GM19467 (cell line): ENCODE results near the gene RNF183.
A peak's percentile ranks its signal among the peaks of the same experiment; 100 is the strongest.
"Not testable (repeated sequence)": the region's sequence is repeated elsewhere in the genome, so short reads cannot be mapped to it uniquely, and the experiment has no call there.

Experiments
- ATAC-seq: cut with Tn5 transposase; IDR thresholded peaks from one replicate; pipeline ENCODE4 v1.9.1; 2021; ENCODE audit warnings: mild to moderate bottlenecking, moderate library complexity; ENCODE audit not compliant: unreplicated experiment

RNF183 gene

GRCh38 chr9:113275157-113276131 is 27.7 kb downstream of the RNF183 start, which contains the start of the genes CDC26 and PRPF4:
Gene CDC26 (minus strand): TSS chr9:113275572. CDS start chr9:113272507, 3,065 bp downstream.
Gene PRPF4 (plus strand): TSS chr9:113275658. CDS start chr9:113275744, 86 bp downstream.
- ATAC-seq: peak; percentile 98

DNA sequence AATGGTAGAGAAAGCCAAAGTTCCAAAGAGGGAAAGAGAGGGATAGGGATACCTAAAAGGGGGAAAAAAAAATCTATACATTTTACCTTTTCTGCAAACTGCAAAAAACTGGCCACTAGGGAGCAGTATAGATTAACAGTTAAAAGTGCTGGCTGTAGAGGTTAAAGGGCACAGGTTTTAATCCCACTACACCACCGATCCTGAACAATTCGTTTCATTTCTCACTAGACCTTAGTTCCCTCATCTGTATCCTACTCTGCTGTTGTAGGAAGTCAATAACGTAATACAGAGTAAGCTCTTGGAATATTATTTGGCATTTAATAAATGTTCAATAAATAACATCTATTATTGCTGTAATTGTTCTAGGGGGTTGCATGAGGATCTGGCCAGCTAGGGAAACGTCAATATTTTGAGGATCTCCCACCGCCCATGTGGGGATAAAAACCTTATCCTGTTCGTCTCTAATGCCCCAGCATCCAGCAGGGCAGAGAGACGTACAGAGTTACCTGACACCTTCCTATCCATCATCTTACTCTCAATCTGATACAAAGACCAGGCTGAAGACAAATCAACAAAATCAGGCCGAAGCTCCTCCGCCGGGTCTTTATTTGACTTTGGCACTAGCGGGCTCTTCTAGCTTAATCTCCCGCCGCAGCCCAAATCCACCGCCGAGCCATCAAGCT is 28.6 kb downstream of the RNF183 start:
- peak; percentile 12 for ATAC-seq

DNA sequence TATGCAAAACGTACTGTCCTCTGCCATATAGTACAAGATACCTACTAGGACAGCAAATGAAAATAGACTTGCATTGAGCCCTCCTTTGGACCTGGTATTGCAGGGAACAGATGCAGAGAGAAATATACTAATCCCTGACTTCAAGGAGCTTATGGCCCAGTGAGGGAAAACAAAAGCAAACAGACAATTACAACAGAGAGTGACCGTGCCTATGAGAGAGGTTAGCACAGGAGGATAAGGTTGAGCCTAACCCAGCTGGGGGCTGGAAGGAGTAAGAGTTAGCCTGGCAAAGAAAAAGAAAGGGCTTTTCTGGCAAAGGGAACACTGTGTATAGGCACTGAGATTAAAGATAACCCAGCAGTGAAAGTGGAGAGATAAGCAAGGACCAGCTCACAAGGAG is 33.3 kb downstream of the RNF183 start:
- no peak for ATAC-seq

- ATAC-seq: no peak
These were observed 33.8 kb downstream of the RNF183 start for GRCh38 chr9:113269355-113269754.

DNA sequence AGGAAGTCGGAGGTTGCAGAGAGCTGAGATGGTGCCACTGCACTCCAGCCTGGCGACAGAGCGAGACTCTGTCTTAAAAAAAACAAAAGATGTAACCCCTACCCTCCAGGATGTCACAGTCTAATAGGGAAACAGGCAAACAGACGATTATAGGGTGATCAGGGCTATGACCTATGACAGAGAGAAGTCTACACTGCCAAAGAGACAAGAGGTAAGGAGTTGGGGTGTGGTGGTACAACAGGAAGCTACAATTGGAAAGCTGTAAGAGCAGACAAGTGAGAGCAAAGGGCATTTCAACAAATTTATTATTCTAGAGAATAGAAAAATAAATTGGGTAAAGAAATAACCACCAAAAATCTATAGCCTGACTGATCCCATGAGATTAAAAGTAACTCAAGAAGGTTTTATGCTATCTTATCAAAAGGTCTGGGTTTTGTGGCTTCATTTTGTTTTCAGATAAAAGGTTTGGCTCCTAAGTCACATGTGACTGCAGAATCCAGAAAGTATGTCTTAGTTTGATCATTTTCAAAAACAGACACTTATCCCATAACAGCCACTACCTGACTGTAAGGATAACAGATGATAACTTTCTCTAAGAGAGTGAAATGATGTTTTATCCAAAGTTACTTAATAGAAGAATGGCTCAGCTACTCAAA is 35.1 kb downstream of the RNF183 start:
- ATAC-seq: no peak

DNA sequence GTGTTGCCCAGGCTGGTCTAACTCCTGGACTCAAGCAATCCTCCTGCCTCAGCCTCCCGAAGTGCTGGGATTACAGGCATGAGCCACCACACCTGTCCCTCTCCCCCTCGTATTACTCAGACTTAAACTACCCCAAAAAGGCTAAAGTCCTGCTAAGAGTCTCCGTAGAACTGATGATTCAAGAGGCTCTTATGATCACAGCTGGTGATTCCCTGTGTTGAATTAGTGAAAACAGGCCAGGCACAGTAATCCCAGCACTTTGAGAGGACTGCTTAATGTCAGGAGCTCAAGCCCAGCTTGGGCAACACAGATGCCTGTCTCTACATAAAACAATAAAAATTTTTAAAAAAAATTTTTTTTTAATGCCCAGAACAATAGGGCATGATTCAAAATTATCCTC is 37.0 kb downstream of the RNF183 start:
- ATAC-seq: no peak

- no peak for ATAC-seq
These were observed 41.1 kb downstream of the RNF183 start for GRCh38 chr9:113261917-113262671.

DNA sequence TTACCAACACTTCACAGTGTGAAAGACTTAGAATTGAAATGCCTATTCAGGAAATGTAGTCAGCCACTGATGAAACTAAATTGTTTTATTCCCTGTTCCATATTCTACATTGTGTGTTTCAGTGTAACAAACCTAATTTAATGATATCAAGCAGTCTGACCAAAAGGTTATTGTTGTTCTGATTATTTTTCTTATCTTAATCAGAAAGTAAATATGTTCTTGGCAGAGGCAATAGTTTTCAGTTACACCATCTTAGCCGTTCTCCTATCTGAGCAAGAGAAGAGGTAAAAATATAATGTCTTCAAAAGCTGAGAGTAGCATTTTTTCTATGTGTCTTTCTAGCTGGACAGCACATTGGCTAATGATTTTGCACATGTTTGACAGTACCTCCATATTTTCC is 44.9 kb downstream of the RNF183 start:
- ATAC-seq: no peak

DNA sequence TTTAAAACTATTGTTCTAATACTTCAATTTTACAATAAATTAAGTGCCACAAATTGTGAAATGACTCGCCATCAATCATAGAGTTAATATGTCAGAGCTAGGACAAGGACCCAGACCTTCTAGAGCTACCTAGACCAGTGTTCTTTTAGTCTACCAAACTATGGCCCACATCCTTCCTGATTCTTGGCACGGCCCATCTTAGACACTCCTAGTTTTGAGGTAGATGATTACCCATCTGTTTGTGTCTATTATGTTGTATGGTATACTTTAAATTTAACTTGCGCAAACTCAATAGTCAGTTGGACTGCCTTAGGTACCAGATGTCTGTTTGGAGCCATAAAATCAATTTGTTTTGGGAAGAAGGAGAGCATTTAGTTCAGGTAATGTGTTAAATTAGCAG is 45.3 kb downstream of the RNF183 start:
- ATAC-seq: no peak

DNA sequence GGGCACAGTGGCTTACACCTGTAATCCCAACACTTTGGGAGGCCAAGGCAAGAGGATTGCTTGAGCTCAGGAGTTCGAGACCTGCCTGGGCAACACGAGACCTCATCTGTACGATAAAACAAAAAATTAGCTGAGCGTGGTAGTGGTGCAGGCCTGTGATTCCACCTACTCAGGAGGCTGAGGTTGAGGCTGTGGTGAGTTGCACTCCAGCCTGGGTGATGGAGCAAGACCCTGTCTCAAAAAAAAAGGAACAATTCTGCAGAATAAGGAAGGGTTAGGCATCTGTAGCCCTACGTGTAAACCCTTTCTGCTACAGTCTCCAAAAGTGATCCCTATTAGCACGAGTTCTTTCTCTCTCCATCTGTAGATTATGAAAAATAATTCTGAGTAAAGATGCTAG is 47.7 kb downstream of the RNF183 start:
- no peak for ATAC-seq

DNA sequence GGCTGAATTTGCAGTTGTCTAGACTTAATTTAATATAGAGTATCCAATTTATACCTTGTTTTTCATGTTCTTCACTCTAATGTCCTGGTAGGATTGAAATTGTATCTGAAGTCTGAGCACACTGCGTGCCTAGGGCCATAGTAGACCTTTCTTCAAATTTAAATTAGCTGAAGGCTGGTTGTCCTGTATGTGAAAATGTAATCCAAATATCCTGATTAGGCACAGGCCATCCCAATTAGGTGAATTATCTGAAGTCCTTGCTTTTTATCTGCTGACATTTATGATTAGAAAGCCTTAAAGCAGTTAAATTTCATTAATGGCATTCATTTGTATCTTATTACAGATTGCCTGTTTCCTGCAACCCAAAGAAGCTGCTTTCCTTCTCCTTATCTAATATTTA is 48.2 kb downstream of the RNF183 start:
- ATAC-seq: no peak

- ATAC-seq: no peak
These were observed 52.4 kb downstream of the RNF183 start for GRCh38 chr9:113250807-113251206.

- not testable (repeated sequence) for ATAC-seq
These were observed 53.5 kb downstream of the RNF183 start for GRCh38 chr9:113249661-113250060.

- ATAC-seq: no peak
These were observed 55.5 kb downstream of the RNF183 start for GRCh38 chr9:113247640-113248039.
